C4-2B (cell line): ENCODE data around the gene DDAH2.

Experiments
- H3K27ac ChIP-seq: fragments of 450-650 bp; 2 replicates; pipeline ENCODE4 v1.5.1; 2017
- CTCF ChIP-seq: fragments of 450-650 bp; conservative IDR thresholded peaks from 2 replicates; pipeline ENCODE4 v1.5.1; 2017; ENCODE audit warnings: mild to moderate bottlenecking
- ZFX ChIP-seq: fragments of 450-650 bp; IDR thresholded peaks from 2 replicates; pipeline ENCODE4 v1.6.1; 2017

DDAH2 gene

GRCh38 chr6:31690231-31691077 lies 38.6 kb downstream of the DDAH2 start:
- TF ChIP-seq CTCF (no peak), ZFX (no peak)
- H3K27ac ChIP-seq = no peak overlapping the region

- no peak overlapping the region for H3K27ac ChIP-seq
- TF ChIP-seq ZFX (no peak), CTCF (no peak; the same call in 1 of the 2 replicates)
Measured at GRCh38 chr6:31689249-31690110, 39.6 kb downstream of the DDAH2 start.

GRCh38 chr6:31687860-31688693 lies 41.0 kb downstream of the DDAH2 start:
- H3K27ac ChIP-seq = no peak overlapping the region
- TF ChIP-seq ZFX (no peak), CTCF (no peak)

GRCh38 chr6:31687321-31687720 lies 41.8 kb downstream of the DDAH2 start:
- no peak overlapping the region for H3K27ac ChIP-seq
- TF ChIP-seq CTCF (no peak), ZFX (no peak)

- H3K27ac ChIP-seq = no peak overlapping the region
- TF ChIP-seq CTCF = no peak
- TF ChIP-seq ZFX = no peak
Measured at GRCh38 chr6:31686483-31686882, 42.6 kb downstream of the DDAH2 start.

GRCh38 chr6:31683591-31683990 lies 45.5 kb downstream of the DDAH2 start:
- TF ChIP-seq ZFX = no peak
- no peak overlapping the region for H3K27ac ChIP-seq

- TF ChIP-seq ZFX = no peak
- TF ChIP-seq CTCF = no peak
- H3K27ac ChIP-seq = no peak overlapping the region
Measured at GRCh38 chr6:31681135-31681671, 47.9 kb downstream of the DDAH2 start.
